ENCODE results near the gene HBG1. TPM values are rescaled to one million over a fixed set of nuclear protein-coding genes. Genes with fewer than 3 reads are reported as not detected.
A peak's percentile ranks its signal among the peaks of the same experiment; 100 is the strongest.

Gene HBG1
- total and polyA plus RNA-seq, 8 donors, result 6.2 TPM; not detected in 7

DNA sequence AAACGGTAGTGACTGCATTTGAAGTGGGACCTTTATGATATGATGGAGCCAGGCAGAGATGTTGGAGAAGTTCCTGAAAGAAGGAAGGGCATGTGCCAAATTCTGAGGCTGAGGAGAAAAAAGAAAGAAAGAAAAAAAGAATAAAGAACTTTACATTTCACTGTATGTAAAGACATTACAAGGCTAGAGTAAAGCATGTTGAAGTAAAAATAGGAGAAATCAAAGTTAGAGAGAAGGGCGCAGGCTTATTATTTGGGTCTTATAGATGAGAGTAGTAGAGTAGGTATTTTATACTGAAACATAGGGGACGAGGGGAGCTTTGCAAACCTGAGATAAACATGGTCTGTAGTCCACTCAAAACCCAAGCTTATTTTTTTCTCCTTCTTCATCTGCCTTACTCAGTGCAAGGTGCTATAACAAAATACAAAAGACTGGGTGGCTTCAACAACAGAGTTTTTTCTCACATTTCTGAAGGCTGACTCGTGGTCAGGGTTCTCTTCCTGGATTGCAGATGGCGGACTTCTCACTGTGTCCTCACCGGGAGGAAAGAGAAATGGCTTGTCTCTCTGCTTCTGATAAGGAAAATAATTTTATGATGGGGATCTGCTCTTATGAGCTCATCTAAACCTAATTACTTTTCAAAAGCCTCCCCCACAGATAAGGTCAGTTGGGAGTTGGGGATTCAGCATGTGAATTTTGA is 2.7 kb downstream of the HBG1 start:
- no peaks in the 10 kb centered on the region for H3K27me3 ChIP-seq
- no peak for DNase-seq
- no peak overlapping the region for H3K27ac ChIP-seq
- WGBS, 5 donors, result 67 to 77% (median 73%) methylated on average over 6 of the region's 6 CpGs
- intact Hi-C loops (cut with DNase I; ENCODE audit: low total_unique reads), result no loop called here
- H3K9me3 ChIP-seq, result no peaks in the 10 kb centered on the region
- H3K36me3 ChIP-seq, result no peaks in the 10 kb centered on the region
- no peak overlapping the region for H3K4me3 ChIP-seq
- H3K4me1 ChIP-seq, result no peaks in the 10 kb centered on the region
- TF ChIP-seq POLR2A (IDR thresholded peaks at IDR 0.05), result no peak
- TF ChIP-seq EP300 (IDR thresholded peaks at IDR 0.05), result no peak
- no peak for TF ChIP-seq POLR2AphosphoS5 (IDR thresholded peaks at IDR 0.05)
- no peak for TF ChIP-seq CTCF (IDR thresholded peaks at IDR 0.05)

- no peak for DNase-seq
- no peaks in the 10 kb centered on the region for H3K9me3 ChIP-seq
- H3K4me1 ChIP-seq, result no peaks in the 10 kb centered on the region
- H3K27ac ChIP-seq, result no peak overlapping the region
- TF ChIP-seq EP300 (IDR thresholded peaks at IDR 0.05), result no peak
- TF ChIP-seq POLR2A (IDR thresholded peaks at IDR 0.05), result no peak
- no peak for TF ChIP-seq CTCF (IDR thresholded peaks at IDR 0.05)
- no peak for TF ChIP-seq POLR2AphosphoS5 (IDR thresholded peaks at IDR 0.05)
- no peaks in the 10 kb centered on the region for H3K27me3 ChIP-seq
- no peak overlapping the region for H3K4me3 ChIP-seq
- no peaks in the 10 kb centered on the region for H3K36me3 ChIP-seq
- intact Hi-C loops (cut with DNase I; ENCODE audit: low total_unique reads), result no loop called here
- 74 to 85% (median 83%) methylated on average over 2 of the region's 2 CpGs for WGBS, 5 donors
Measured at GRCh38 chr11:5245155-5245554, 4.5 kb downstream of the HBG1 start.

GRCh38 chr11:5243816-5244180 is 5.9 kb downstream of the HBG1 start:
- Histone ChIP-seq H3K4me1 (no peaks in the 10 kb centered on the region), H3K9me3 (no peaks in the 10 kb centered on the region), H3K27ac (no peak overlapping the region), H3K4me3 (no peak overlapping the region), H3K27me3 (no peaks in the 10 kb centered on the region), H3K36me3 (no peaks in the 10 kb centered on the region)
- intact Hi-C loops (cut with DNase I; ENCODE audit: low total_unique reads), result no loop called here
- DNase-seq, result no peak
- 80 to 89% (median 84%) methylated on average over 4 of the region's 4 CpGs for WGBS, 5 donors
- TF ChIP-seq CTCF (IDR thresholded peaks at IDR 0.05), result no peak
- TF ChIP-seq POLR2A (IDR thresholded peaks at IDR 0.05), result no peak
- TF ChIP-seq POLR2AphosphoS5 (IDR thresholded peaks at IDR 0.05), result no peak
- TF ChIP-seq EP300 (IDR thresholded peaks at IDR 0.05), result no peak

DNA sequence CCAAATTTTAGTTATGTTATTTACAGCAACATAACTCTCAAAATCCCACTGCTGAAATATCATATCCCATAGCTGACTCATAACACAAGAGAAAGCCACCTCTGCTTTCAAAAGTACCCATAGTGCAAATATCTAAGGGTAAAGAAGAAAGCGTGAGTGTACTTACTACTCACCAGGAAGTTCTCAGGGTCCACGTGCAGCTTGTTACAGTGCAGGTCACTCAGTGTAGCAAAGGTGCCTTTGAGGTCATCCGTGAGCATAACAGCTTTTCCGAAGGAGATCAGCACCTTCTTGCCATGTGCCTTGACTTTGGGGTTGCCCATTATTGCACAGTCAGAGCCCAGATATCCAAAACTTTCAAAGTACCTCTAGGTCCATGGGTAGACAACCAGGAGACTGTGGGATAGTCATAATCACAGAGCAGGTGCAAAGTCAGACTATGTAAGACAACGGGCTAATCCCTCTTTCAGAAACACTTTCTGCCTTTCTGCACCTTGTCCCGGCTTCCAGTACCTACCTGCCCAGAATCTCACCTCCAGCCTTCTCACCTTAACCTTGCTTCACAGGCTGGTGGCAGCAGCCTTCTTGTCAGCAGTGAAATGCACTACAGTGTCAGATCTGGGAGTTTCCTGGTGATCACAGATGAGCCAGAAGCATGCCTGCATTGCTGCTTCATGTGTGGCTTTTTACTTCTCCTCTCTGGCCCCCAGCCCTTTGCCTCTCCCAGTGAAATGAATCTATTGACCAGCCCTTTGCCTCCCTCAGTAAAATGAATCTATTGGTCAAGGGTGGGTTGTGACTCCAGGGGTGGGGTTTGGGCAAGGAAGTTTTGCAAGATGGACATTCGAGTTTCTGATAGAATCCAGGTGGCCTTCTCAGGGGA is 6.5 kb downstream of the HBG1 start:
- Histone ChIP-seq H3K4me3 (no peak overlapping the region), H3K36me3 (no peaks in the 10 kb centered on the region), H3K27me3 (no peaks in the 10 kb centered on the region), H3K9me3 (no peaks in the 10 kb centered on the region), H3K4me1 (no peaks in the 10 kb centered on the region), H3K27ac (no peak overlapping the region)
- whole genome bisulfite sequencing, 5 donors, result 44 to 55% (median 54%) methylated on average over 7 of the region's 7 CpGs
- no peak for TF ChIP-seq POLR2A (IDR thresholded peaks at IDR 0.05)
- TF ChIP-seq POLR2AphosphoS5 (IDR thresholded peaks at IDR 0.05), result peak in 1 of 3 donors; percentile 25
- TF ChIP-seq CTCF (IDR thresholded peaks at IDR 0.05), result no peak
- peak in 1 of 2 donors; percentile 67 for DNase-seq
- intact Hi-C loops (cut with DNase I; ENCODE audit: low total_unique reads), result no loop called here
